Right atrium auricular region (tissue), 2 donors: ENCODE measurements around the gene DVL1. TPM values are rescaled to one million over a fixed set of nuclear protein-coding genes. Genes with fewer than 3 reads are reported as not detected.
A peak's percentile ranks its signal among the peaks of the same experiment; 100 is the strongest.

Experiments used
- DNase-seq: peaks from one replicate; pipeline ENCODE4 v3.0.0-alpha.2; 2019; ENCODE audit warnings: low spot score
- H3K27ac ChIP-seq, 2 donors: fragments of 200-600 bp; sonication (generic); 1 replicate in 1 of 2; 2 replicates in 1 of 2; pipeline ENCODE4 v1.5.1; 2016 to 2019
- H3K27me3 ChIP-seq, 2 donors: fragments of 200-600 bp; sonication (generic); one replicate each; pipeline versions ENCODE4 v1.5.1 to v1.6.0; 2017 to 2019
- H3K36me3 ChIP-seq: fragments of 200-600 bp; sonication (generic); one replicate; pipeline ENCODE4 v1.5.1; 2016
- H3K4me1 ChIP-seq, 2 donors: fragments of 200-600 bp; sonication (generic); one replicate each; pipeline versions ENCODE4 v1.5.1 to v1.6.0; 2017 to 2019
- H3K4me3 ChIP-seq, 2 donors: fragments of 200-600 bp; sonication (generic); 1 replicate in 1 of 2; 2 replicates in 1 of 2; pipeline ENCODE4 v1.5.1; 2017 to 2019; ENCODE audit warnings: mild to moderate bottlenecking in 1 of 2, moderate library complexity in 1 of 2
- H3K9me3 ChIP-seq, 2 donors: fragments of 200-600 bp; sonication (generic); one replicate each; pipeline ENCODE4 v1.5.1; 2019
- CTCF ChIP-seq, 2 donors: fragments of 200-600 bp; sonication (generic); IDR thresholded peaks; one replicate each; pipeline ENCODE4 v1.5.1; 2019; ENCODE audit warnings: antibody characterized with exemption in 2 of 2
- total RNA-seq, 2 donors: library from RNA; depleted of rRNA; stranded (reverse); fragments of >200 nt; gene quantifications; one replicate each; pipeline ENCODE4 v1.1.0, GENCODE V29; 2016

DVL1 gene
- total RNA-seq, 2 donors from 2014 or later: 75.0 to 80.2 TPM

DNA sequence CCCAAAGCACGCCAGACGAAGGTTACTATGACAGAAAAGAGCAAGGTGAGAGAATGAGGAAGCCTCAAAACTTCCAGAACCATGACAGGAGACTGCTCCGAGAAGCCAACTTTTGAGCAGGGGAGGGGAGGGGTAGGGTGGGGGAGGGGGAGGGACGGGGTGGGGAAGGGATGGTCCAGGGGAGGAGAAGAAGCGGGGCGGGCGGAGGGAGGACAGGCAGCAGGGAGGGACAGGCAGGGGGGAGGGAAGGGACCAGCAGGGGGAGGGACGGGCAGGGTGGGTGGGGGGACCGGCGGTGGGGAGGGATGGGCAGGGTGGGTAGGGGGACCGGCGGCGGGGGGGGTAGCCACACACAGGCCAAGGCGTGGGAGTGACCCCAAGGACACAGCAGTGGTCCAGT, 26.8 kb downstream of the DVL1 start:
- DNase-seq: no peak
- peaks cover 0 to 65% of the 10 kb centered on the region in 2 donors for H3K4me1 ChIP-seq
- H3K27ac ChIP-seq: no peak overlapping the region
- H3K4me3 ChIP-seq: no peak overlapping the region
- H3K27me3 ChIP-seq: no peaks in the 10 kb centered on the region
- TF ChIP-seq CTCF (IDR thresholded peaks at IDR 0.05): no peak
- H3K9me3 ChIP-seq: no peaks in the 10 kb centered on the region
- peaks cover 30% of the 10 kb centered on the region for H3K36me3 ChIP-seq

DNA sequence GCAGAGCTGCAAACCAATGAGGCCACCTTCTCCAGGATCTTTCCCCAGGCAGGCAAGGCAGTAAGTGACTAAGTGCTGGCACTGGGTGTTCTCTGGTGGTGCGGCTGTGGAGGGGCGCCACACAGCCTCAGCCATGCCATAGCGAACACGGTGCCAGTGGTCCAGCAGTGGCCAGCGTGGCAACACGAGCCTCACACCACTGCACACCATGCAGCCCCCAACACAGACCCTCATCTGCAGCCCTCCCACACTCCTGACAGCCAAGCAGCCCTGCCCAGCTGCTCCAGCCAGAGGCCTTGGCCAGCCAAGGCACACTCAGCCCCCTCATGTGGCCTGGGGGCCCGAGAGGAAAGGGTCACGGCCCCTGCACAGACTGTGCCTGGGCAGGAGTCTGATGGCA, 27.7 kb downstream of the DVL1 start:
- H3K9me3 ChIP-seq: no peaks in the 10 kb centered on the region
- no peak for DNase-seq
- H3K27me3 ChIP-seq: no peaks in the 10 kb centered on the region
- H3K27ac ChIP-seq: no peak overlapping the region
- H3K4me1 ChIP-seq: peaks cover 0 to 58% of the 10 kb centered on the region in 2 donors
- no peak for TF ChIP-seq CTCF (IDR thresholded peaks at IDR 0.05)
- peaks cover 27% of the 10 kb centered on the region for H3K36me3 ChIP-seq
- H3K4me3 ChIP-seq: no peak overlapping the region

DNA sequence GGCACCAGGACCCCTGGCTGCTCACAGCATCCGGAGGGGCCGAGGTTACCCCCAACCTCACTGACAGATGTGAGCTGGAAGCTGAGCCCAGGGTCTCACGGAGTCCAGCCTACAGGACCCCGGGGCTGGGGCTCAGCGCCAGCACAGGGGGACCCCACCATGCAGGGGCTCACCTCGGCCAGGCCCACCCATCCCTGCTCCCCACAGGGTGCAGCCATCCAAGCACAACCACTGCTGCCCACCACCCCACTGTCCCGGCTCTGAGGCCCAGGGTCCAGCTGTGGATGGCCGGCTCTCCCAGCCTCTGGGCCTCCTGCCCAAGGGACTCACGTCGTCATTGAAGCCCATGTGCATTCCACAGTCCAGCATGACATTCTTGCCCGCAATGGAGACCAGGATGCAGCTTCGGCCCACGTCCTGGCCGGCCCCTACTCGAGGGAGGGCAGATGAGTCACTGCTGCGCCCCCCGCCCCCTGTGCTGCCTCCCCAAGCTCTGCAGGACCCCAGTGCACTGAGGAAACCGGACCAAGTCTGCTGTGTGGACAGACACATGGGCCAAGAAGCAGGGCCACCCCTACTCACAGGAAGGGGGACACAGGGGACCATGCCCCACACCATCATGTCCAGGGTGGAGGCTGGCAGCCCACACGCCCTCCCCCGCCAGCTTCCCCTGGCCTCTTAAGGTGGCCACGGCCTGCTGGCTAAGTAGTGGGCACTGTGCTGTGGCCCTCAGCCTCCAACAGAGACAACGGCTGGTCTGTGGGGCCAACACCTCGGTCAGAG, 28.4 kb downstream of the DVL1 start:
- H3K4me3 ChIP-seq: no peak overlapping the region
- peaks cover 30% of the 10 kb centered on the region for H3K36me3 ChIP-seq
- H3K27ac ChIP-seq: no peak overlapping the region
- H3K4me1 ChIP-seq: peaks cover 0 to 52% of the 10 kb centered on the region in 2 donors
- H3K27me3 ChIP-seq: no peaks in the 10 kb centered on the region
- TF ChIP-seq CTCF (IDR thresholded peaks at IDR 0.05): no peak
- DNase-seq: no peak
- no peaks in the 10 kb centered on the region for H3K9me3 ChIP-seq

- Histone ChIP-seq H3K27ac (no peak overlapping the region), H3K4me1 (peaks cover 0 to 41% of the 10 kb centered on the region in 2 donors), H3K36me3 (peaks cover 39% of the 10 kb centered on the region), H3K9me3 (no peaks in the 10 kb centered on the region), H3K27me3 (no peaks in the 10 kb centered on the region), H3K4me3 (no peak overlapping the region)
- no peak for TF ChIP-seq CTCF (IDR thresholded peaks at IDR 0.05)
- no peak for DNase-seq
Observed at GRCh38 chr1:1319646-1319941, 29.6 kb downstream of the DVL1 start.

GRCh38 chr1:1318777-1319645, 30.2 kb downstream of the DVL1 start:
- peak overlapping the region; percentile 61 to 83 for H3K27ac ChIP-seq
- no peaks in the 10 kb centered on the region for H3K9me3 ChIP-seq

More at GRCh38 chr1:1318777-1319645, 30.2 kb downstream of the DVL1 start:
- H3K4me3 ChIP-seq: no peak overlapping the region
- H3K27me3 ChIP-seq: no peaks in the 10 kb centered on the region
- H3K36me3 ChIP-seq: peaks cover 45% of the 10 kb centered on the region
- peaks cover 0 to 41% of the 10 kb centered on the region in 2 donors for H3K4me1 ChIP-seq
- TF ChIP-seq CTCF (IDR thresholded peaks at IDR 0.05): no peak
- no peak for DNase-seq
